GM19328 (cell line): ENCODE measurements around the gene GCK.

Experiments used
- ATAC-seq: cut with Tn5 transposase; IDR thresholded peaks from one replicate; pipeline ENCODE4 v1.9.1; 2021; ENCODE audit warnings: mild to moderate bottlenecking, moderate library complexity; ENCODE audit not compliant: unreplicated experiment

Gene GCK

GRCh38 chr7:44223362-44224079 is 34.3 kb upstream of the GCK start:
- ATAC-seq = no peak

DNA sequence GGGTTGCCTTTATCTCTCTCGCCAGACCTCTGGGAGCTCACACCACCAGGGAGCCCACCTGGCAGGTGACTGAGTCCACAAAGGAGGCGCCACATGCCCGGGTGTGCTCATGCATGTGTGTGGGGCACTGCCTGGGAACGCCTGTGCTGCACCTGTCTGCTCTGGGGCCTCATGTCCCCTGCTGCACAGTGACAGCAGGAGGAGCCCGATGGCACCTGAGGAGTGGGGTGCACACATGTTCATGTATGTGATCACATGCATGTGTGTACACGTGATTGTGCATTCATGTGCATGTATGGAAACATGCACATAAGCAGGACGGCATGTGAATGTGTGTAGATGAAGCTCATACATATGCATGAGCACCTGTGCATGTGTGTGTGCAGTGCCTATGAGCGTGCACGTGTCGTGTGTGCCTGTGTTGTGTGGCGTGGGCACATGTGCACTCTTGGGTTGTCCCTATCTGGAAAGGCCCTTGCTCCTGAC is 33.6 kb upstream of the GCK start:
- no peak for ATAC-seq

DNA sequence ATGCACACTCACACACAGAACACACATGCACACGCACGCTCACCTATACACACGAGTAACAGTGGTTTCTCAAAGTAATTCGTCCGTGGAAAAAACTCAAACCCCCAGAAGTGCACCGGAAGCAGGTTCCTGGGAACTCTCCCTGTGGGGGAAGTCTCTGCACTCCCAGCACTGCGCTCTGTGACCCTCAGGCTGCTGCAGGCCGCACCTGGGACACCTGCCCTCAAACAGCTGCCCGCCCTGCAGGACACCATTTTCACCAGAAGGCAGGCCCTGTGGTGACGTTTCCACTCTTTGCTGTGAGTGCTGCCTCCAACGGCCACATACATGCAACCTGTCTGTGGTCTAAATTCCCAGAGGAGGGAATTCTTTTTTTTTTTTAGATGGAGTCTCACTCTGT is 32.8 kb upstream of the GCK start:
- ATAC-seq = no peak

DNA sequence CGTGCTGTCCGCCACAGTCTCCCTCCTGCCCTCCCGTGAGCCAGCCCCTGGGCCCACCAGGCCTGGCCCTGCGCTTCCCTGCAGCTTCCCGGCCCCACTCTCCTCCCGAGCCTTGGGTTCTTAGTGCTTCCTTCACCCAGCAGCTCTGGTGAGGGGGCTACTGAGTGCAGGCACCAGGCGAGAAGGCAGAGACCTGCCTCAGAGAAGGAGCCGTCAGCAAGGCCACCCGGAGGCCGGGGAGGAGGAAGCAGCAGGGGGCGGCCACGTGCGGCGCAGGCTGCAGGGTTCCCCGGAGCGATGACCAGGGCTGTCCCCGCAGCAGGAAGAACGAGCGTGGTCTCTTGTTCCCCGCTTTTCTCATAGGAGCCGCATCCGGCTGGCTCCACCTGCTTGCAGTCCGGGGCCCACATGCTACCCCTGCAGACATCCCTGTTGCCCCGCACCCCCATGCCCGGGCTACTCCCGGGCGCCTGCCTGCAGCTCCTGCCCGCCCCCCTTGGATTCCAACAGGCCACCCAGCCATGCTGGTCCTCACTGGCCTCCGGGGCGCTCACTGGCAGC is 32.1 kb upstream of the GCK start:
- no peak for ATAC-seq

GRCh38 chr7:44220358-44221112 is 31.3 kb upstream of the GCK start:
- no peak for ATAC-seq

- no peak for ATAC-seq
Observed at GRCh38 chr7:44220046-44220357, 30.8 kb upstream of the GCK start.

GRCh38 chr7:44219371-44220045 is 30.3 kb upstream of the GCK start:
- ATAC-seq = no peak

GRCh38 chr7:44218418-44219201 is 29.4 kb upstream of the GCK start:
- ATAC-seq = no peak

- ATAC-seq = no peak
Observed at GRCh38 chr7:44217852-44218402, 28.7 kb upstream of the GCK start.

DNA sequence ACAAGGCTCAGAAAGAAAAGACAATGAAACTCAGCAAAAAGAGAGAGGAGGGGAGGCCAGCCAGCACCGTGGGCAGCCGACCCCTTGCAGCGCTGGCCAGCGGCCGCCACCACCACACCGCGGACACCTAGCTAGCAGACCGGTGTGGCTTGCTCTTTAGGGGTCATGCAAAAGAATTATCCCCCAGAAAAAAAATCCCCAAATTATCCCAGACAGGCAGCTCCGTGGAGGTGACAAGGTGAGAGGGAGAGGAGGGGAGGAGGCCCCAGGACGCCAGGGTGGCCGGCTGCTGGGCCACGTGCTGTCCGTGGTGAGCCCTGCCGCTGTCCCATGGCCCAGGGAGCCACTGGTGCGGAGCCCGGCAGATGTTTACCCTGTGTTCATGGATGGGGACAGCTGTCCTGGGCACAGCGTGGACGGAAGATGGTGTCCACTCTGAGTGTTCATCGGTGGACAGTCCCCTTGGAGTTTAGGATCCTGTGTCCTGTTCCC is 28.0 kb upstream of the GCK start:
- ATAC-seq = no peak

DNA sequence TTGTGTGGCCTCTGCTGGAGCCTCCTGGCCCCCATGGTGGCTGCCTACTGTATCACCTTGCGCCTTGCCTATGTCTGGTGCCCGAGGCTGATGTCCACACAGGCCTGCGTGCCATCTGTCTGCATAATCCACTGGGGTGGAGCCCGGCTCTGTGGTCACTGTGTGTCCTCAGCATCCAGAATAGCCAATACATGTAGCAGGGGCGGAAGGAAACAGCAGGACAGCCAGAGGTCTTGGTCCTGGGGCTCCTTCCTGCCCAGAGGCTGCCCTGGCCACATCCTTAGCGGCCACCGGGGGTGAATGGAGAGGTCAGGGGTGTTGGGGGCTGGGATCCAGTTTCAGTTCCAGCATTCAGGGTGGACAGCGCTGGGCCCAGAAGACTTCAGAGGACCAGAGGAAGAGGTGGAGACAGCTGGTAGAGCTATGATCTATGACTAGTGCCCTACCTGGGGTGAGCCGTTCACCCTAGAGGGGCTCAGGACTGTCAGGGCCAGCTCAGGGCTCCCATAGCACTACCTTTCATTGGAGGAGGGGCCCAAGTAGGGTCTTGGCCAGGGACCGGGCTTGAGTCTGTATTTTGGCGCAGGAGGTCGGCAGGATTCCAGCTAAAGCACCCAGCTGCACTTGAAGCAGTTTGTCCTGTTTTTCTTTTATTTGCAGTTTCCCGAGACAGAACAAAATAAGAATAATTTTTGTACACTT is 27.4 kb upstream of the GCK start:
- no peak for ATAC-seq

DNA sequence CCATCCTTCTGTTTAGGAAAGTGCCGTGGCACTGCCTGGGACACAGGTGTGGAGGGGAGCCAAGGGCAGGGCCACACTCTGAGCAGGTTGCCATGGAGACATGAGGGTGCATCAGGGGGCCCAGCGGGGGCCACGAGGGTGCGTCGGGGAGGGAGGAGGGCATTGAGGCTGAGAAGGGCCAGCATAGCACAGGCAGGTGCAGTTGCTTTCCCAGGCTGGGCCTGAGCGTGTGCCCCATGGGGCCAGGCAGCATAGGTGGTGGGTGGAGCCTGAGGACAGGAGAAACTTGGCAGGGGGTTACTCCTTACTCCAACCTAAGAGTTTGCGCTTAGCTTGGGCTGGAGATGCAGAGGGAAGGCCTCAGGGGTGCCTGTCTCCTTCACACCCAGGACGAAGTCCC is 26.8 kb upstream of the GCK start:
- no peak for ATAC-seq

DNA sequence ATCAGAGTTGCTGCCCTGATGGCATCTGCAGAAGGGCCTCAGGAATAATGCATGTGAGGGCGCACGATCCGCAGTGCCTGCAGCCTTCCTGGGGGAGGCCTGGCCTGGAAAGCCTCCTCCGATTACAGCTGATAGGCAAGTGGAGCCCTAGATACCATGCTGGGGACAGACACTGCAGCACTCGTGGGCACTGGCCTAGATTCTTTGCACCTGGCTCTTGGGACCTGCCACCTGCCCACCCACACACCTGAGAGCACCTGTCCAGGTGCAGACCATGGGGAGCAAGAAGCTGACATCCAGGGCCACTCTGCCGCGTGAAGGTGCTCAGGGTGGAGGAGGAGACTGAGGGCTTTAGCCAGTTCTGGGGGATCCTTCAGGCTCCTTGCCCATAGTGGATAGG is 26.3 kb upstream of the GCK start:
- ATAC-seq = no peak

DNA sequence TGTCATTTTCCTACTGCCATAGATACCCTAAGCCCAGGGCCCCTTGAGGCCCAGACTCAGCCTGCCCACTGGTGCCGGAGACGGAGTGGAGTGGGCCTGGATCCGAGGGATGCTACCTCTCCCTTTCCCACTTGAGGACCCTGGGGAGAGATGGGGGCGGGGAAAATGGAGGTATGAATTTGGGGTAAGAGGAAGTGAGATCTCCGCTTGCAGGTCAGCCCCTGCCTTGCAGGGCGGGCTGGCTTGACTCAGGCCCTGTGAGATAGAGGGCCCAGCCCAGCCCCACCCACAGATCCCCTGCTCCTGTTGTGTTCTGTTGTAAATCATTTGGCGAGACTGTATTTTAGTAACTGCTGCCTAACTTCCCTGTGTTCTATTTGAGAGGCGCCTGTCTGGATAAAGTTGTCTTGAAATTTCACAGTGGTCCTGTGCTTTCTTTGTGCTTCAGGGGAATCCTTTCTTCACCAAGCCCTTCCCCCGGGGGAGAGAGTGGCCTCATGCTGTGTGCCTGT is 24.7 kb upstream of the GCK start:
- no peak for ATAC-seq

DNA sequence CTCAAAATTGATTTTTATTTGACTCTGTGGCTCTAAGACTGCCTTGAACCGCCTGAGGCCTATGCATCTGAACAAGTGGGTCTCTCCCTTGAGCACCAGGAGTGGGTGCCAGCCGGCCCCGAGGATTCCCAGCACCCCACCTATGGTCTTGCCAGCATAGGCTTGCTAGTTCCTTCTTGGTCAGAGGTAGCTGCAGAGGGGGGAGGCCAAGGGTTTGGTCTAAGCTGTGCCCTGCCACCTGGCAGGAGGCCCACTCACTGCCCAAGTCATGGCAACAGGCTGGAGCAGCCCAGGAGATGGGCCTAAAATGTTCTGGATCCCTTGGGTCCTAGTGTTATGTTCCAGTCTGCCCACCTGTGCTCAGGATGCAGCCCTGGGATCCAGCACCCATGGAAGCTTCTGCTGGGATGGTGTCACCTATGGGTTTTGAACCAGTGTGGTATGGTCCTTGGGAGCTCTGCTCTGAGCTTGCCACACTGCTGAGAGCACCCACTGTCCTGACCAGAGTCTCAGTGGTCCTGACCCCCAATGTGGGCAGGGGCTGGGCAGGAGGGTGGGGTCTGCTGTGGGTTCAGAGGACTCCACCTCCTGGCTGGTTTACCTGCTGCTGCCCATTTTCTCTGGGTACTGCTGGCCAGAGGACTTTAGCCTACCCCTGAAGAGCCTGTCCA is 24.1 kb upstream of the GCK start:
- no peak for ATAC-seq

DNA sequence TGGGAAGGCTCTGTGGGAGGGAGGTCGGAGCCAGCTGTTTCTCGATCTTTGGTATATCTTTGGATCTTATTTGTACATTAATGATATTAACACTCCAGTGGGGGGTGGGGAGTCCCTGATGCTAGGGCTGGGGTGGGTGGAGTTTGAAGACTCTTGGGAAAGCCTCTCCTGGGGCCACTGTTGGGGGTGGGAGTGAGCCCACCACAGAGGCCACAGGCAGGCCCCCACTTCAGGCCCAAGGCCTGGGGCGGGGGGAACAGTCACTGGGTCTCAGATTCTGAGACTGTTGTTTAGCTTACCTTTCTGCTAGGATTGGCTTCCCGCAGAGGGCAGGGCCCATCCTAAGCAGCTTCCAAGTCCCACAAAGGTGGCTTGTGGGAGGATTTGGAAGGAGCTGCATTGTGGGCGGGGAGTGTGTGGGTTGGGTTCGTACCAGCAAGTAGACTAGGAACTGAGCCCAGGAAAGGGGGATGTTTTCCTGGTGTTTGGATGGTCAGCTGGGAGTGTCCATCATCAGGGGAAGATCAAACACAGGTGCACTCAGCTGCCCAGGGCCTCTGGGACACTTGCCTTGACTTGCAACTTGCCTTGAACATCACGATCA is 23.4 kb upstream of the GCK start:
- ATAC-seq = no peak

GRCh38 chr7:44212018-44212417 is 22.8 kb upstream of the GCK start:
- ATAC-seq = no peak

DNA sequence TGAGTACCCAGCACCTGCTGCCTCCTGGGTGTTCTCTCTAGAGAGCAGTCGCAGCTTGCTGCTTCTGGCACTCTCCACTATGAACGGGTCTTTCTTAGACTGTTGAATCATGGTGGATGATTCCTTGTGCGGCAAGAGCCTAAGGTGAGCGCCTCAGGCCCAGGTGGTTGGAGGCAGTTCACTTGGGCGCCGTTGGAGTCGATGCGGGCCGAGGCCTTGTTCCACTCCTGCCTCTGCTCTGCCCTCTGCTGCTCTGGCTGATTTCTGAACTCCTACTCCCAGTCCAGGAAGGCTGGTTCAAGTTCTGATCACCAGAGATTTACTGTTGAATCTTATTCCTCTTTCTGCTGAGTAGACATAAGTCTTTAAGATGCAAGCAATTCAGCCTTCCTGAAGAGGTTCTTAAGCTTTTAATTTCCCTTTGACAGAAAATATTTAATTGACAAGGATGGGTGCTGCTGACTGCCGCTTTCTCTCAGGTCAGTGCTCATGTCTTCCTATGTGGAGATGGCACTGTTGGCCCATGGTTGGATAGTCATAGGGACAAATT is 22.0 kb upstream of the GCK start:
- no peak for ATAC-seq
